Measurements from ENCODE around the gene ISL1.

The ISL1 gene

DNA sequence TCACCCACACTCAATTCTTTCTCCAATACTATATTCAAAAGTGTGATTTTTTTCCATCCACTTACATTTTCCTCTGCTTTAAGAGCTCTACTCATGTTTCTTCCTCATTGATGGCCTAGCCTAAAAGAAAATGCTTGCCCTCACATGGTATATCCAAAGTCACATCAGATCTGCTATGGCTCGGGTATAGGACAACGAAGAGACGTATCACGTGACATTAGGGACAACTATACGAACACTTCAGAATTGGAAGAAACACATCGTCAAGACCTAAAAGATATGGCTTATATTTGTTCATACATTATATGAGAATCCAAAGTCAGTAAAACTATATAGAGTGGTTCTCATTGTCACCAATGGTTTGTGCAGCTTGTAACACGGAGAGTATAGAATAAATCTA, 8.2 kb upstream of the ISL1 start:
- TF ChIP-seq CTCF (IDR thresholded peaks at IDR 0.05), result no peak

GRCh38 chr5:51376509-51376908, 6.7 kb upstream of the ISL1 start:
- TF ChIP-seq CTCF (IDR thresholded peaks at IDR 0.05), result no peak

DNA sequence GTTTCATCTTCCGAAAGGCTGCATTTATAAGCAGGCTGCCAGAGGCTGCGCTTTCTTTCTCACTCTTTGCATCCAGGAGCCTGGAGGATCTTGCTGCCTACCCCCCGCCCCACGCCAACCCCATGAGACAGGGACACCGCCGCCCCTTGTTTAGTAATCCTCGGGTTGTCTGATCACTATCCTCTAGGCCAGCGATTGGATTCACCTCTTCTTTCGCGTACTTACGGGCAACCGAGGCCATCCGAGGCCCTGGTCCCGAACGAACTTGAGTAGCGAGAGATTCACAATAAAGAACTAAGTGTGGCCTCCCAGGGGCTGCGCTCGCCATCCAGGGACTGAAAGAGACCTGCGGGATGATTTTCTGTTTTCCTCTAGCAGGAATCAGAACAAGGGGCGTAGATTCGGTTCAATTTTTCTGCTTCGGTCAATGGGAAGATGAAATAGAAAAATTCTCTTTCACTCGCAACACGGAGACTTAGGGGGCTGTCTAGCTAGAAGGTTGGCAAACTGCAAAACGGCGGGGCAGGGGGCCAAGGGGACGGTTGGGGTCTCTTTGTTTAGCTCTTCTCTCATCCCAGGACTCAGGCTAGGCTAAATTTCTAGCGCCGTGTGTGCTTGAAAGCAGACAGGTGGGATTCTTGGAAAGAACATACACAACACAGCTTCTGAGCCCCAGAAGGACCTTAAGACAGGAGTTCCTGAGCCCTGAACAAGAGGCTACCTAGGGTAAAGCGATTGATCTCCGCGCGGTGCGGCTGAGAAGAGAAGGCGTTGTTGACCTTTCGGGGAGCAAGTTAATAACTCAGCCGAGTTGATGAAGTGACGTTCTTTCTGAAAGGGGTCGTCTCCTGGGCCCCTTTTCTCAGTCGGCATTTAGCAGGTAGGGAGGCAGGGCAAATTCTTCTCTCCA, 5.8 kb upstream of the ISL1 start:
- TF ChIP-seq CTCF (IDR thresholded peaks at IDR 0.05), result no peak

GRCh38 chr5:51378061-51378409, 5.2 kb upstream of the ISL1 start:
- no peak for TF ChIP-seq CTCF (IDR thresholded peaks at IDR 0.05)

DNA sequence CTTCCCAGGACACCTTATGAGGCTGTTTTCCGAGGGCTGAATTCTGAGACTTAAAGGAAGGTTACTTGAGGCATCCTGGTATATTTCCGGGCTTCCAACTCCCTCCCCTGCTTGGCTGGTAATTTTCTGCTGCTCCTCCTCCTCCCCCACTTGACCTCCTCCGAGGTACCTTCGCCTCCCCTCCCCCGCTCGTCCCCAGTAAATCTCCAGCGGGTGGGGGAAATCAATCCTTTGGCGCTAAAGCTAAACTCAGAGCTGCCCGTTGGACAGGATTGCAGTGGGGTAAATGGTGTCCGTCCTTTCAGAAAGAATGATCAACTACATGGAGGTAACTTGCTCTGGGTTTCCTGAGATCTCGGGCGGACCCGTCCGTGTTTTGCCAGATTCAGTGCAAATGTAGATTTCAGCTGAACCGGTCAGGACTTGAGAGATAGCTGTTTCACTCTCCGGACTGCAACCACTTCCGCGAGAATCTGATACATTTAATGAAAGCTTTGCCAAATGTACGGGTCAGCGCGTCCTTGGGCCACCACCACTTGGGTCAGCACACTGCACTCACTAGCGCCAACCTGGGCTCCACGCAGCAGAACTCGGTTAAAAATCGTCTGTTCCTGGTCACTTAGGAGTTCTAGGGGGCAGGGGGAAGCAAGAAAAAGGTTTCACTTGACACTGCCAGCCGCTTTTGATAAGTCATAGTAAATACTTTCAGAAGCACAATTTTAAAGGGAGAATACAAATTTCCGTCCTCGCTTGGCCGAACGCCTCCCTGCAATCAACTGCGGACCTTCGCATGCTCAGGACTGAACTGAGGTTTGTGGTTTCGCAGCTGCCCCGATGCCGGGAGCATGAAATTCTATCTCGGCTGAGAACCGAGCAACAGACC, 4.6 kb upstream of the ISL1 start:
- no peak for TF ChIP-seq CTCF (IDR thresholded peaks at IDR 0.05)

GRCh38 chr5:51379331-51379700, 3.9 kb upstream of the ISL1 start:
- no peak for TF ChIP-seq CTCF (IDR thresholded peaks at IDR 0.05)

GRCh38 chr5:51380603-51381207, 2.5 kb upstream of the ISL1 start:
- peak; percentile 80 for TF ChIP-seq CTCF (IDR thresholded peaks at IDR 0.05)

All from LNCAP (cell line).